ENCODE results near the gene PPIL4. TPM values are rescaled to one million over a fixed set of nuclear protein-coding genes. Genes with fewer than 3 reads are reported as not detected.

The PPIL4 gene
- total RNA-seq, 4 donors from 2014 or later, result 10.1 to 30.5 (median 19.0) TPM

- TF ChIP-seq EP300 (IDR thresholded peaks at IDR 0.05; ENCODE audit: low read depth) (no peak), POLR2AphosphoS5 (IDR thresholded peaks at IDR 0.05) (no peak), POLR2A (IDR thresholded peaks at IDR 0.05) (no peak)
- TF ChIP-seq, protein P1, sequence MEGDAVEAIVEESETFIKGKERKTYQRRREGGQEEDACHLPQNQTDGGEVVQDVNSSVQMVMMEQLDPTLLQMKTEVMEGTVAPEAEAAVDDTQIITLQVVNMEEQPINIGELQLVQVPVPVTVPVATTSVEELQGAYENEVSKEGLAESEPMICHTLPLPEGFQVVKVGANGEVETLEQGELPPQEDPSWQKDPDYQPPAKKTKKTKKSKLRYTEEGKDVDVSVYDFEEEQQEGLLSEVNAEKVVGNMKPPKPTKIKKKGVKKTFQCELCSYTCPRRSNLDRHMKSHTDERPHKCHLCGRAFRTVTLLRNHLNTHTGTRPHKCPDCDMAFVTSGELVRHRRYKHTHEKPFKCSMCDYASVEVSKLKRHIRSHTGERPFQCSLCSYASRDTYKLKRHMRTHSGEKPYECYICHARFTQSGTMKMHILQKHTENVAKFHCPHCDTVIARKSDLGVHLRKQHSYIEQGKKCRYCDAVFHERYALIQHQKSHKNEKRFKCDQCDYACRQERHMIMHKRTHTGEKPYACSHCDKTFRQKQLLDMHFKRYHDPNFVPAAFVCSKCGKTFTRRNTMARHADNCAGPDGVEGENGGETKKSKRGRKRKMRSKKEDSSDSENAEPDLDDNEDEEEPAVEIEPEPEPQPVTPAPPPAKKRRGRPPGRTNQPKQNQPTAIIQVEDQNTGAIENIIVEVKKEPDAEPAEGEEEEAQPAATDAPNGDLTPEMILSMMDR (IDR thresholded peaks at IDR 0.05), result no peak
- H3K36me3 ChIP-seq, result peaks cover 0 to 84% (median 40%) of the 10 kb centered on the region in 4 donors
- H3K9me3 ChIP-seq, result no peaks in the 10 kb centered on the region
- 100% methylated on average over 1 of the region's 1 CpG for WGBS, 2 donors (ENCODE audit: low coverage in 1 of 2)
- H3K4me3 ChIP-seq, result no peak overlapping the region
- no peaks in the 10 kb centered on the region for H3K27me3 ChIP-seq
- H3K4me1 ChIP-seq, result no peaks in the 10 kb centered on the region
- intact Hi-C loops (cut with DNase I; ENCODE audit: low total_unique reads), result no loop called here
- no peak for DNase-seq
- H3K27ac ChIP-seq, result no peak overlapping the region
- in situ Hi-C loops (cut with MboI; ENCODE audit: low pct_ligation_motif_present in 1 of 4, low pct_unique_long_range_greater_than_20kb in 1 of 4, low sequenced_read_pairs in 3 of 4), result no loop called here
Observed at GRCh38 chr6:149534742-149535141, 11.1 kb downstream of the PPIL4 start.

DNA sequence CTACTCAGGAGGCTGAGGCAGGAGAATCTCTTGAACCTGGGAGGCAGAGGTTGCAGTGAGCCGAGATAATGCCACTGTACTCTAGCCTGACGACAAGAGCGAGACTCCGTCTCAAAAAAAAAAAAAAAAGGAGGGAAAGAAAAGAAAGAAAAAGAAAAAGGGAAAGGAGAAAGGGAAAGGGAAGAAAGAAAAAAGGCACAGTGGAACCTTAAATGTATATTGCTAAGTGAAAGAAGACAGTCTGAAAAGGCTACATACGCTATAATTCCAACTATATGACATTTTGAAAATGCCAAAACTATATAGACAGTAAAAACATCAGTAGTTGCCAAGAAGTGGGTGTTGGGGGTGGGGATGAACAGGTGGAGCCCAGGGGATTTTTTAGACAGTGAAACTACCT lies 16.2 kb downstream of the PPIL4 start:
- in situ Hi-C loops (cut with MboI; ENCODE audit: low pct_ligation_motif_present in 1 of 4, low pct_unique_long_range_greater_than_20kb in 1 of 4, low sequenced_read_pairs in 3 of 4) (no loop called here), intact Hi-C loops (cut with DNase I; ENCODE audit: low total_unique reads) (no loop called here)
- Histone ChIP-seq H3K4me1 (no peaks in the 10 kb centered on the region), H3K27ac (no peak overlapping the region), H3K27me3 (no peaks in the 10 kb centered on the region), H3K36me3 (peaks cover 0 to 79% (median 32%) of the 10 kb centered on the region in 4 donors), H3K4me3 (no peak overlapping the region), H3K9me3 (no peaks in the 10 kb centered on the region)
- WGBS, 2 donors (ENCODE audit: low coverage in 1 of 2), result 96 to 100% methylated on average over 2 to 5 of the region's 5 CpGs
- no peak for TF ChIP-seq POLR2A (IDR thresholded peaks at IDR 0.05)
- TF ChIP-seq, protein P1 (IDR thresholded peaks at IDR 0.05), result no peak
- TF ChIP-seq POLR2AphosphoS5 (IDR thresholded peaks at IDR 0.05), result no peak
- no peak for TF ChIP-seq EP300 (IDR thresholded peaks at IDR 0.05; ENCODE audit: low read depth)
- no peak for DNase-seq

GRCh38 chr6:149515494-149515893 lies 30.3 kb downstream of the PPIL4 start:
- WGBS, 2 donors (ENCODE audit: low coverage in 1 of 2), result 100% methylated on average over 1 of the region's 1 CpG
- no peaks in the 10 kb centered on the region for H3K9me3 ChIP-seq
- DNase-seq, result no peak
- no peak overlapping the region for H3K4me3 ChIP-seq
- no peak overlapping the region for H3K27ac ChIP-seq
- peaks cover 0 to 8% (median 4%) of the 10 kb centered on the region in 4 donors for H3K4me1 ChIP-seq
- intact Hi-C loops (cut with DNase I; ENCODE audit: low total_unique reads), result loop anchor here (5.0 kb wide), 2 partner anchors 423 to 488 kb away; no protein-coding TSS in a partner anchor
- in situ Hi-C loops (cut with MboI; ENCODE audit: low pct_ligation_motif_present in 1 of 4, low pct_unique_long_range_greater_than_20kb in 1 of 4, low sequenced_read_pairs in 3 of 4), result loop anchor here in 2 of 4 donors (10.0 to 25.0 kb wide), 4 partner anchors 81 to 491 kb away; no protein-coding TSS in a partner anchor
- H3K36me3 ChIP-seq, result peaks cover 0 to 28% (median 10%) of the 10 kb centered on the region in 4 donors
- TF ChIP-seq, protein P1 (IDR thresholded peaks at IDR 0.05), result no peak
- TF ChIP-seq EP300 (IDR thresholded peaks at IDR 0.05; ENCODE audit: low read depth), result no peak
- no peak for TF ChIP-seq POLR2AphosphoS5 (IDR thresholded peaks at IDR 0.05)
- TF ChIP-seq POLR2A (IDR thresholded peaks at IDR 0.05), result no peak
- no peaks in the 10 kb centered on the region for H3K27me3 ChIP-seq

GRCh38 chr6:149513915-149514314 lies 31.9 kb downstream of the PPIL4 start:
- Histone ChIP-seq H3K27ac (no peak overlapping the region), H3K4me3 (no peak overlapping the region), H3K4me1 (peaks cover 0 to 8% (median 4%) of the 10 kb centered on the region in 4 donors), H3K36me3 (peaks cover 0 to 23% (median 4%) of the 10 kb centered on the region in 4 donors), H3K27me3 (no peaks in the 10 kb centered on the region), H3K9me3 (no peaks in the 10 kb centered on the region)
- intact Hi-C loops (cut with DNase I; ENCODE audit: low total_unique reads) (no loop called here), in situ Hi-C loops (cut with MboI; ENCODE audit: low pct_ligation_motif_present in 1 of 4, low pct_unique_long_range_greater_than_20kb in 1 of 4, low sequenced_read_pairs in 3 of 4) (loop anchor here in 2 of 4 donors (10.0 to 25.0 kb wide), 4 partner anchors 79 to 489 kb away; no protein-coding TSS in a partner anchor)
- no peak for DNase-seq
- no peak for TF ChIP-seq POLR2AphosphoS5 (IDR thresholded peaks at IDR 0.05)
- TF ChIP-seq POLR2A (IDR thresholded peaks at IDR 0.05), result no peak
- TF ChIP-seq, protein P1 (IDR thresholded peaks at IDR 0.05), result no peak
- no peak for TF ChIP-seq EP300 (IDR thresholded peaks at IDR 0.05; ENCODE audit: low read depth)
- WGBS, 2 donors (ENCODE audit: low coverage in 1 of 2), result 57 to 80% methylated on average over 2 to 5 of the region's 5 CpGs

Measured in transverse colon (tissue), 4 donors.